Liver (tissue), 9 donors: Measurements from ENCODE around the gene GNLY. TPM values are rescaled to one million over a fixed set of nuclear protein-coding genes. Genes with fewer than 3 reads are reported as not detected.

Source experiments
- DNase-seq: peaks from one replicate; pipeline ENCODE4 v3.0.0-alpha.2; 2017; ENCODE audit warnings: low spot score
- H3K27ac ChIP-seq, 2 donors: one replicate each; pipeline ENCODE4 v1.7.0; 2013; ENCODE audit warnings: inconsistent platforms in 2 of 2, low read length in 2 of 2, control low read depth in 1 of 2, low read depth in 1 of 2, mild to moderate bottlenecking in 1 of 2
- H3K27me3 ChIP-seq, 4 donors: one replicate each; pipeline versions ENCODE4 v1.6.1 to v1.7.0; 2013; ENCODE audit warnings: low read length in 3 of 4, inconsistent platforms in 1 of 4, mild to moderate bottlenecking in 1 of 4, moderate library complexity in 1 of 4; ENCODE audit not compliant: control insufficient read depth in 4 of 4, insufficient read depth in 4 of 4
- H3K36me3 ChIP-seq, 4 donors: one replicate each; pipeline versions ENCODE4 v1.6.1 to v1.7.0; 2013; ENCODE audit warnings: low read length in 3 of 4, mild to moderate bottlenecking in 3 of 4, low read depth in 1 of 4, moderate library complexity in 1 of 4; ENCODE audit not compliant: control insufficient read depth in 4 of 4, insufficient read depth in 3 of 4
- H3K4me1 ChIP-seq, 4 donors: one replicate each; pipeline versions ENCODE4 v1.6.1 to v1.7.0; 2013; ENCODE audit warnings: low read length in 3 of 4, mild to moderate bottlenecking in 3 of 4, moderate library complexity in 1 of 4; ENCODE audit not compliant: control insufficient read depth in 4 of 4, insufficient read depth in 4 of 4
- H3K4me3 ChIP-seq, 3 donors: one replicate each; pipeline versions ENCODE4 v1.6.1 to v1.7.0; 2013; ENCODE audit warnings: low read length in 3 of 3, control low read depth in 1 of 3, low read depth in 1 of 3, mild to moderate bottlenecking in 1 of 3
- H3K9ac ChIP-seq, 2 donors: one replicate each; pipeline ENCODE4 v1.7.0; 2013; ENCODE audit warnings: low read length in 2 of 2, mild to moderate bottlenecking in 2 of 2, moderate library complexity in 2 of 2, control low read depth in 1 of 2, low read depth in 1 of 2
- H3K9me3 ChIP-seq, 4 donors: one replicate each; pipeline versions ENCODE4 v1.6.1 to v1.7.0; 2013; ENCODE audit warnings: low read length in 3 of 4; ENCODE audit not compliant: control insufficient read depth in 4 of 4
- ATF3 ChIP-seq: IDR thresholded peaks from 2 replicates; pipeline ENCODE4 v1.6.1; 2016; ENCODE audit warnings: antibody characterized with exemption
- CTCF ChIP-seq: fragments of 150-350 bp; IDR thresholded peaks from 2 replicates; pipeline ENCODE4 v1.5.1; 2017; ENCODE audit warnings: improper control_type of control experiment, low read depth, low read length; ENCODE audit not compliant: missing input control
- EGR1 ChIP-seq, 2 donors: IDR thresholded peaks; 2 replicates each; pipeline ENCODE4 v1.6.1; 2016 to 2018; ENCODE audit warnings: antibody characterized with exemption in 2 of 2, low read depth in 2 of 2
- FOXA1 ChIP-seq: IDR thresholded peaks from 2 replicates; pipeline ENCODE4 v1.6.1; 2016; ENCODE audit warnings: antibody characterized with exemption
- FOXA2 ChIP-seq: IDR thresholded peaks from 2 replicates; pipeline ENCODE4 v1.6.1; 2016; ENCODE audit warnings: antibody characterized with exemption
- GABPA ChIP-seq, 2 donors: IDR thresholded peaks in 1 of 2; conservative IDR thresholded peaks in 1 of 2; 2 replicates each; pipeline ENCODE4 v1.6.1; 2016; ENCODE audit warnings: antibody characterized with exemption in 2 of 2, mild to moderate bottlenecking in 1 of 2, moderate library complexity in 1 of 2
- HNF4A ChIP-seq, 2 donors: conservative IDR thresholded peaks; 2 replicates each; pipeline ENCODE4 v1.6.1; 2016; ENCODE audit warnings: antibody characterized with exemption in 2 of 2, mild to moderate bottlenecking in 2 of 2
- HNF4G ChIP-seq: IDR thresholded peaks from 2 replicates; pipeline ENCODE4 v1.6.1; 2016; ENCODE audit warnings: antibody characterized with exemption
- JUND ChIP-seq, 2 donors: IDR thresholded peaks; 2 replicates each; pipeline ENCODE4 v1.6.1; 2016; ENCODE audit warnings: antibody characterized with exemption in 2 of 2
- MAX ChIP-seq: IDR thresholded peaks from 2 replicates; pipeline ENCODE4 v1.6.1; 2016; ENCODE audit warnings: antibody characterized with exemption
- NR2F2 ChIP-seq: IDR thresholded peaks from 2 replicates; pipeline ENCODE4 v1.6.1; 2016; ENCODE audit warnings: antibody characterized with exemption
- RAD21 ChIP-seq, 2 donors: IDR thresholded peaks; 2 replicates each; pipeline ENCODE4 v1.6.1; 2016; ENCODE audit warnings: antibody characterized with exemption in 2 of 2, mild to moderate bottlenecking in 2 of 2
- REST ChIP-seq: IDR thresholded peaks from 2 replicates; pipeline ENCODE4 v1.6.1; 2016; ENCODE audit warnings: antibody characterized with exemption, mild to moderate bottlenecking
- RXRA ChIP-seq, 2 donors: IDR thresholded peaks; 2 replicates each; pipeline ENCODE4 v1.6.1; 2017 to 2018; ENCODE audit warnings: antibody characterized with exemption in 2 of 2, mild to moderate bottlenecking in 1 of 2
- SP1 ChIP-seq: IDR thresholded peaks from 2 replicates; pipeline ENCODE4 v1.6.1; 2018; ENCODE audit warnings: antibody characterized with exemption, mild to moderate bottlenecking
- TAF1 ChIP-seq: conservative IDR thresholded peaks from 2 replicates; pipeline ENCODE4 v1.6.1; 2016; ENCODE audit warnings: antibody characterized with exemption, mild to moderate bottlenecking
- YY1 ChIP-seq: IDR thresholded peaks from 2 replicates; pipeline ENCODE4 v1.6.1; 2016; ENCODE audit warnings: antibody characterized with exemption, mild to moderate bottlenecking
- ZBTB33 ChIP-seq: IDR thresholded peaks from 2 replicates; pipeline ENCODE4 v1.6.1; 2016; ENCODE audit warnings: antibody characterized with exemption
- WGBS: extraction: QIAGEN DNeasy Blood & Tissue Kit; methylation state at CpG from one replicate; pipeline ENCODE4 v1.1.7; 2013; 5-methylcytosine and 5-hydroxymethylcytosine counted together
- polyA plus RNA-seq, 2 donors: library from polyadenylated mRNA; stranded (reverse) in 1 of 2; unstranded in 1 of 2; fragments of 200-250 nt in 1 of 2; fragments of >200 nt in 1 of 2; fragmentation: Nextera tagmentation in 1 of 2; extraction: Ambion mirVana in 1 of 2; gene quantifications; one replicate each; pipeline versions ENCODE4 v1.2.1 to v1.2.3, GENCODE V29; 2013 to 2015
- total RNA-seq, 2 donors: library from RNA; depleted of rRNA; stranded (reverse); fragments of >200 nt; gene quantifications; one replicate each; pipeline ENCODE4 v1.2.3, GENCODE V29; 2014
- donor health status: healthy.
- donor health status: healthy.
- donor health status: healthy.
- donor health status: healthy.
- donor health status: healthy.

GNLY gene
- total and polyA plus RNA-seq, 4 donors = 0.75 to 4.8 (median 1.3) TPM; not detected in 1

GRCh38 chr2:85747441-85747840 lies 53.3 kb downstream of the GNLY start:
- H3K4me1 ChIP-seq = peaks cover 13 to 47% (median 29%) of the 10 kb centered on the region in 4 donors
- H3K27ac ChIP-seq = no peak overlapping the region
- DNase-seq = no peak
- 95% methylated on average over 3 of the region's 3 CpGs for WGBS
- no peaks in the 10 kb centered on the region for H3K36me3 ChIP-seq
- no peaks in the 10 kb centered on the region for H3K9me3 ChIP-seq
- H3K9ac ChIP-seq = no peak overlapping the region
- TF ChIP-seq FOXA2 = no peak
- TF ChIP-seq SP1 = no peak
- TF ChIP-seq YY1 = no peak
- no peak for TF ChIP-seq CTCF
- no peak for TF ChIP-seq NR2F2
- no peak for TF ChIP-seq FOXA1
- TF ChIP-seq EGR1 (IDR thresholded peaks at IDR 0.05; ENCODE audit: low read depth in 2 of 2) = no peak
- TF ChIP-seq HNF4A (conservative IDR thresholded peaks at IDR 0.05) = no peak
- no peak for TF ChIP-seq MAX
- TF ChIP-seq ATF3 = no peak
- no peak for TF ChIP-seq ZBTB33
- TF ChIP-seq RAD21 (IDR thresholded peaks at IDR 0.05) = no peak
- TF ChIP-seq TAF1 = no peak
- no peak for TF ChIP-seq REST
- TF ChIP-seq RXRA (IDR thresholded peaks at IDR 0.05) = no peak
- H3K4me3 ChIP-seq = no peak overlapping the region
- no peaks in the 10 kb centered on the region for H3K27me3 ChIP-seq

- Histone ChIP-seq H3K4me1 (peaks cover 7 to 41% (median 24%) of the 10 kb centered on the region in 4 donors), H3K4me3 (no peak overlapping the region), H3K36me3 (no peaks in the 10 kb centered on the region), H3K9me3 (no peaks in the 10 kb centered on the region), H3K27me3 (no peaks in the 10 kb centered on the region), H3K27ac (no peak overlapping the region), H3K9ac (no peak overlapping the region)
- no peak for DNase-seq
- WGBS = 86% methylated on average over 9 of the region's 9 CpGs
- TF ChIP-seq CTCF = no peak
- no peak for TF ChIP-seq EGR1 (IDR thresholded peaks at IDR 0.05; ENCODE audit: low read depth in 2 of 2)
- no peak for TF ChIP-seq ZBTB33
- no peak for TF ChIP-seq ATF3
- no peak for TF ChIP-seq JUND (IDR thresholded peaks at IDR 0.05)
- TF ChIP-seq GABPA (IDR thresholded peaks at IDR 0.05 in 1 of 2, conservative IDR thresholded peaks at IDR 0.05 in 1 of 2) = no peak
- TF ChIP-seq RXRA (IDR thresholded peaks at IDR 0.05) = no peak
- no peak for TF ChIP-seq RAD21 (IDR thresholded peaks at IDR 0.05)
- no peak for TF ChIP-seq NR2F2
- TF ChIP-seq FOXA2 = no peak
- no peak for TF ChIP-seq FOXA1
- no peak for TF ChIP-seq HNF4A (conservative IDR thresholded peaks at IDR 0.05)
- no peak for TF ChIP-seq HNF4G
- no peak for TF ChIP-seq YY1
- no peak for TF ChIP-seq SP1
- TF ChIP-seq TAF1 = no peak
Measured at GRCh38 chr2:85748039-85748734, 54.0 kb downstream of the GNLY start.
